Stomach (tissue), 9 donors: ENCODE data around the gene MTCL1. TPM values are rescaled to one million over a fixed set of nuclear protein-coding genes. Genes with fewer than 3 reads are reported as not detected.

ENCODE experiments used
- DNase-seq, 2 donors: peaks; one replicate each; pipeline versions ENCODE4 v3.0.0 to v3.0.0-alpha.2; 2013 to 2019
- H3K27ac ChIP-seq, 5 donors: fragments of 200-600 bp in 4 of 5; sonication (generic) in 4 of 5; one replicate each; pipeline ENCODE4 v1.5.1; 2013 to 2019; ENCODE audit warnings: mild to moderate bottlenecking in 1 of 5, moderate library complexity in 1 of 5
- H3K27me3 ChIP-seq, 3 donors: fragments of 200-600 bp; sonication (generic); one replicate each; pipeline ENCODE4 v1.5.1; 2017 to 2019; ENCODE audit warnings: mixed run types in 1 of 3
- H3K36me3 ChIP-seq, 4 donors: fragments of 200-600 bp; sonication (generic); 1 replicate in 3 of 4; 2 replicates in 1 of 4; pipeline ENCODE4 v1.5.1; 2016 to 2019
- H3K4me1 ChIP-seq, 4 donors: fragments of 200-600 bp; sonication (generic); one replicate each; pipeline ENCODE4 v1.5.1; 2016 to 2019
- H3K4me3 ChIP-seq, 4 donors: fragments of 200-600 bp; sonication (generic) in 3 of 4; one replicate each; pipeline ENCODE4 v1.5.1; 2016 to 2019; ENCODE audit warnings: mild to moderate bottlenecking in 1 of 4
- H3K9me3 ChIP-seq, 4 donors: fragments of 200-600 bp; sonication (generic); one replicate each; pipeline ENCODE4 v1.5.1; 2016 to 2019
- EP300 ChIP-seq: sonication (generic); formaldehyde crosslinking; IDR thresholded peaks from one replicate; pipeline ENCODE4 v1.6.1; 2017; ENCODE audit warnings: antibody characterized with exemption
- POLR2A ChIP-seq, 4 donors: fragments of 450-650 bp; IDR thresholded peaks; one replicate each; pipeline ENCODE4 v1.6.1; 2016; ENCODE audit warnings: antibody characterized with exemption in 4 of 4, control low read depth in 2 of 4, mild to moderate bottlenecking in 1 of 4, moderate library complexity in 1 of 4
- POLR2AphosphoS5 ChIP-seq, 3 donors: sonication (generic); formaldehyde crosslinking; IDR thresholded peaks; one replicate each; pipeline ENCODE4 v1.6.1; 2016; ENCODE audit warnings: antibody characterized with exemption in 3 of 3
- WGBS, 5 donors: extraction: QIAGEN DNeasy Blood & Tissue Kit in 3 of 5; methylation state at CpG; one replicate each; pipeline versions ENCODE4 v1.1.5 to v1.1.7; 2013 to 2018; 5-methylcytosine and 5-hydroxymethylcytosine counted together
- intact Hi-C: fragments of 100-400 bp; cut with DNase I; formaldehyde crosslinking; loops from one replicate; pipeline ENCODE4 v1.15.1; 2023; ENCODE audit warnings: low total_unique reads
- polyA plus RNA-seq, 3 donors: library from polyadenylated mRNA; stranded (reverse); fragments of 200-250 nt; gene quantifications; one replicate each; pipeline ENCODE4 v1.2.3, GENCODE V29; 2013
- total RNA-seq, 5 donors: library from RNA; depleted of rRNA; stranded (reverse); fragments of >200 nt; gene quantifications; one replicate each; pipeline versions ENCODE4 v1.1.0 to v1.2.3, GENCODE V29; 2014 to 2016
- TF ChIP-seq, protein P1 (sequence below), 7 experiments: fragments of 450-650 bp in 4 of 7; fragments of 200-600 bp in 3 of 7; sonication (generic) in 3 of 7; IDR thresholded peaks; one replicate each; pipeline ENCODE4 v1.5.1; 2016 to 2019; ENCODE audit warnings: antibody characterized with exemption in 7 of 7, control low read depth in 2 of 7, mild to moderate bottlenecking in 1 of 7
- donor health status: healthy with polysubstance abuse.
- donor health status: Bipolar disorder and iron deficiency.
- donor health status: healthy.

Gene MTCL1
- total and polyA plus RNA-seq, 8 donors = 2.3 to 225 (median 20.5) TPM

- no peaks in the 10 kb centered on the region for H3K27me3 ChIP-seq
- no peaks in the 10 kb centered on the region for H3K9me3 ChIP-seq
- DNase-seq = peak; percentile 51 to 59
- intact Hi-C loops = no loop called here
- peak overlapping the region in 1 of 5 donors; percentile 83 for H3K27ac ChIP-seq
- H3K36me3 ChIP-seq = no peaks in the 10 kb centered on the region
- 45 to 73% (median 60%) methylated on average over 8 of the region's 8 CpGs for WGBS, 5 donors
- H3K4me1 ChIP-seq = peaks cover 0 to 14% (median 6%) of the 10 kb centered on the region in 4 donors
- TF ChIP-seq POLR2AphosphoS5 (IDR thresholded peaks at IDR 0.05) (no peak), POLR2A (IDR thresholded peaks at IDR 0.05) (no peak), EP300 (peak; percentile 27)
- TF ChIP-seq, protein P1, sequence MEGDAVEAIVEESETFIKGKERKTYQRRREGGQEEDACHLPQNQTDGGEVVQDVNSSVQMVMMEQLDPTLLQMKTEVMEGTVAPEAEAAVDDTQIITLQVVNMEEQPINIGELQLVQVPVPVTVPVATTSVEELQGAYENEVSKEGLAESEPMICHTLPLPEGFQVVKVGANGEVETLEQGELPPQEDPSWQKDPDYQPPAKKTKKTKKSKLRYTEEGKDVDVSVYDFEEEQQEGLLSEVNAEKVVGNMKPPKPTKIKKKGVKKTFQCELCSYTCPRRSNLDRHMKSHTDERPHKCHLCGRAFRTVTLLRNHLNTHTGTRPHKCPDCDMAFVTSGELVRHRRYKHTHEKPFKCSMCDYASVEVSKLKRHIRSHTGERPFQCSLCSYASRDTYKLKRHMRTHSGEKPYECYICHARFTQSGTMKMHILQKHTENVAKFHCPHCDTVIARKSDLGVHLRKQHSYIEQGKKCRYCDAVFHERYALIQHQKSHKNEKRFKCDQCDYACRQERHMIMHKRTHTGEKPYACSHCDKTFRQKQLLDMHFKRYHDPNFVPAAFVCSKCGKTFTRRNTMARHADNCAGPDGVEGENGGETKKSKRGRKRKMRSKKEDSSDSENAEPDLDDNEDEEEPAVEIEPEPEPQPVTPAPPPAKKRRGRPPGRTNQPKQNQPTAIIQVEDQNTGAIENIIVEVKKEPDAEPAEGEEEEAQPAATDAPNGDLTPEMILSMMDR (IDR thresholded peaks at IDR 0.05) = no peak
- H3K4me3 ChIP-seq = no peak overlapping the region
Measured at GRCh38 chr18:8771930-8772329, 66.6 kb downstream of the MTCL1 start.

DNA sequence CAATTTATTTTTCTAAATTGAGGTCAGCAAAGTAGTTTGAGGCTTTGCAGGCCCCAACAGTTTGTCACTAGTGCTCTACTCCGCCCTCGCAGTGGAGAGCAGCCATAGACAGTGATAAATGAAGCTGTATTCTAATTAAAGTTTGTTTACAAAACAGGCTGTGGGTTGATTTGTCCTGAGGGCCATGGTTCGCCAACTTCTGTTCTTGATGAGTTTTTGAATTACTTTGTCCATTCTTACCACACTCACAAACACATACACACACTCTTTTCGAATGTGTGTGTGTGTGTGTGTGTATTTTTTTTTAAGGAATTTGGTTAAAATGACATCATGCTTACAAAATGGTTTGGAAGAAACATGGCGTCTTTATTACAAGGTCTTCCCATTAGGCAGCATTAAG, 68.6 kb downstream of the MTCL1 start:
- intact Hi-C loops = no loop called here
- 61 to 82% (median 75%) methylated on average over 5 of the region's 5 CpGs for WGBS, 5 donors
- no peaks in the 10 kb centered on the region for H3K27me3 ChIP-seq
- DNase-seq = peak in 1 of 2 donors; percentile 50
- no peak overlapping the region for H3K4me3 ChIP-seq
- no peaks in the 10 kb centered on the region for H3K9me3 ChIP-seq
- TF ChIP-seq POLR2AphosphoS5 (IDR thresholded peaks at IDR 0.05) = peak in 2 of 3 donors; percentile 39 to 59
- peak; percentile 48 for TF ChIP-seq EP300
- TF ChIP-seq, protein P1 (IDR thresholded peaks at IDR 0.05) = no peak
- peaks cover 0 to 3% (median 0%) of the 10 kb centered on the region in 4 donors for H3K36me3 ChIP-seq
- peak overlapping the region in 4 of 5 donors; percentile 44 to 83 (median 69) for H3K27ac ChIP-seq
- peaks cover 0 to 29% (median 14%) of the 10 kb centered on the region in 4 donors for H3K4me1 ChIP-seq

- Histone ChIP-seq H3K36me3 (peaks cover 0 to 12% (median 1%) of the 10 kb centered on the region in 4 donors), H3K4me3 (no peak overlapping the region), H3K27ac (peak overlapping the region in 2 of 5 donors; percentile 64 to 83), H3K9me3 (no peaks in the 10 kb centered on the region), H3K27me3 (no peaks in the 10 kb centered on the region), H3K4me1 (peaks cover 0 to 30% (median 14%) of the 10 kb centered on the region in 4 donors)
- WGBS, 5 donors = 82 to 90% (median 85%) methylated on average over 10 of the region's 10 CpGs
- no peak for DNase-seq
- intact Hi-C loops = no loop called here
- TF ChIP-seq POLR2AphosphoS5 (IDR thresholded peaks at IDR 0.05) (no peak), EP300 (no peak), POLR2A (IDR thresholded peaks at IDR 0.05) (no peak)
- TF ChIP-seq, protein P1 (IDR thresholded peaks at IDR 0.05) = no peak
Measured at GRCh38 chr18:8776013-8776943, 70.9 kb downstream of the MTCL1 start.

- TF ChIP-seq, protein P1 (IDR thresholded peaks at IDR 0.05) = no peak
- no peak for TF ChIP-seq POLR2AphosphoS5 (IDR thresholded peaks at IDR 0.05)
- no peak for TF ChIP-seq EP300
- no peak for TF ChIP-seq POLR2A (IDR thresholded peaks at IDR 0.05)
- DNase-seq = no peak
- no peaks in the 10 kb centered on the region for H3K27me3 ChIP-seq
- H3K36me3 ChIP-seq = peaks cover 0 to 17% (median 1%) of the 10 kb centered on the region in 4 donors
- peak overlapping the region in 1 of 5 donors; percentile 83 for H3K27ac ChIP-seq
- 30 to 49% (median 36%) methylated on average over 3 of the region's 3 CpGs for WGBS, 5 donors
- no peaks in the 10 kb centered on the region for H3K9me3 ChIP-seq
- H3K4me1 ChIP-seq = peaks cover 0 to 23% (median 11%) of the 10 kb centered on the region in 4 donors
- intact Hi-C loops = no loop called here
- H3K4me3 ChIP-seq = no peak overlapping the region
Measured at GRCh38 chr18:8777846-8778245, 72.5 kb downstream of the MTCL1 start.
